Liver (tissue), 9 donors: ENCODE results near the gene ANKRD23. TPM values are rescaled to one million over a fixed set of nuclear protein-coding genes. Genes with fewer than 3 reads are reported as not detected.

Experiments used
- DNase-seq: peaks from one replicate; pipeline ENCODE4 v3.0.0-alpha.2; 2017; ENCODE audit warnings: low spot score
- H3K27ac ChIP-seq, 2 donors: one replicate each; pipeline ENCODE4 v1.7.0; 2013; ENCODE audit warnings: inconsistent platforms in 2 of 2, low read length in 2 of 2, control low read depth in 1 of 2, low read depth in 1 of 2, mild to moderate bottlenecking in 1 of 2
- H3K27me3 ChIP-seq, 4 donors: one replicate each; pipeline versions ENCODE4 v1.6.1 to v1.7.0; 2013; ENCODE audit warnings: low read length in 3 of 4, inconsistent platforms in 1 of 4, mild to moderate bottlenecking in 1 of 4, moderate library complexity in 1 of 4; ENCODE audit not compliant: control insufficient read depth in 4 of 4, insufficient read depth in 4 of 4
- H3K36me3 ChIP-seq, 4 donors: one replicate each; pipeline versions ENCODE4 v1.6.1 to v1.7.0; 2013; ENCODE audit warnings: low read length in 3 of 4, mild to moderate bottlenecking in 3 of 4, low read depth in 1 of 4, moderate library complexity in 1 of 4; ENCODE audit not compliant: control insufficient read depth in 4 of 4, insufficient read depth in 3 of 4
- H3K4me1 ChIP-seq, 4 donors: one replicate each; pipeline versions ENCODE4 v1.6.1 to v1.7.0; 2013; ENCODE audit warnings: low read length in 3 of 4, mild to moderate bottlenecking in 3 of 4, moderate library complexity in 1 of 4; ENCODE audit not compliant: control insufficient read depth in 4 of 4, insufficient read depth in 4 of 4
- H3K4me3 ChIP-seq, 3 donors: one replicate each; pipeline versions ENCODE4 v1.6.1 to v1.7.0; 2013; ENCODE audit warnings: low read length in 3 of 3, control low read depth in 1 of 3, low read depth in 1 of 3, mild to moderate bottlenecking in 1 of 3
- H3K9ac ChIP-seq, 2 donors: one replicate each; pipeline ENCODE4 v1.7.0; 2013; ENCODE audit warnings: low read length in 2 of 2, mild to moderate bottlenecking in 2 of 2, moderate library complexity in 2 of 2, control low read depth in 1 of 2, low read depth in 1 of 2
- H3K9me3 ChIP-seq, 4 donors: one replicate each; pipeline versions ENCODE4 v1.6.1 to v1.7.0; 2013; ENCODE audit warnings: low read length in 3 of 4; ENCODE audit not compliant: control insufficient read depth in 4 of 4
- EGR1 ChIP-seq, 2 donors: IDR thresholded peaks; 2 replicates each; pipeline ENCODE4 v1.6.1; 2016 to 2018; ENCODE audit warnings: antibody characterized with exemption in 2 of 2, low read depth in 2 of 2
- FOXA1 ChIP-seq: IDR thresholded peaks from 2 replicates; pipeline ENCODE4 v1.6.1; 2016; ENCODE audit warnings: antibody characterized with exemption
- FOXA2 ChIP-seq: IDR thresholded peaks from 2 replicates; pipeline ENCODE4 v1.6.1; 2016; ENCODE audit warnings: antibody characterized with exemption
- GABPA ChIP-seq, 2 donors: IDR thresholded peaks in 1 of 2; conservative IDR thresholded peaks in 1 of 2; 2 replicates each; pipeline ENCODE4 v1.6.1; 2016; ENCODE audit warnings: antibody characterized with exemption in 2 of 2, mild to moderate bottlenecking in 1 of 2, moderate library complexity in 1 of 2
- HNF4A ChIP-seq, 2 donors: conservative IDR thresholded peaks; 2 replicates each; pipeline ENCODE4 v1.6.1; 2016; ENCODE audit warnings: antibody characterized with exemption in 2 of 2, mild to moderate bottlenecking in 2 of 2
- JUND ChIP-seq, 2 donors: IDR thresholded peaks; 2 replicates each; pipeline ENCODE4 v1.6.1; 2016; ENCODE audit warnings: antibody characterized with exemption in 2 of 2
- NR2F2 ChIP-seq: IDR thresholded peaks from 2 replicates; pipeline ENCODE4 v1.6.1; 2016; ENCODE audit warnings: antibody characterized with exemption
- RAD21 ChIP-seq, 2 donors: IDR thresholded peaks; 2 replicates each; pipeline ENCODE4 v1.6.1; 2016; ENCODE audit warnings: antibody characterized with exemption in 2 of 2, mild to moderate bottlenecking in 2 of 2
- RXRA ChIP-seq, 2 donors: IDR thresholded peaks; 2 replicates each; pipeline ENCODE4 v1.6.1; 2017 to 2018; ENCODE audit warnings: antibody characterized with exemption in 2 of 2, mild to moderate bottlenecking in 1 of 2
- SP1 ChIP-seq: IDR thresholded peaks from 2 replicates; pipeline ENCODE4 v1.6.1; 2018; ENCODE audit warnings: antibody characterized with exemption, mild to moderate bottlenecking
- TAF1 ChIP-seq: conservative IDR thresholded peaks from 2 replicates; pipeline ENCODE4 v1.6.1; 2016; ENCODE audit warnings: antibody characterized with exemption, mild to moderate bottlenecking
- YY1 ChIP-seq: IDR thresholded peaks from 2 replicates; pipeline ENCODE4 v1.6.1; 2016; ENCODE audit warnings: antibody characterized with exemption, mild to moderate bottlenecking
- WGBS: extraction: QIAGEN DNeasy Blood & Tissue Kit; methylation state at CpG from one replicate; pipeline ENCODE4 v1.1.7; 2013; 5-methylcytosine and 5-hydroxymethylcytosine counted together
- polyA plus RNA-seq, 2 donors: library from polyadenylated mRNA; stranded (reverse) in 1 of 2; unstranded in 1 of 2; fragments of 200-250 nt in 1 of 2; fragments of >200 nt in 1 of 2; fragmentation: Nextera tagmentation in 1 of 2; extraction: Ambion mirVana in 1 of 2; gene quantifications; one replicate each; pipeline versions ENCODE4 v1.2.1 to v1.2.3, GENCODE V29; 2013 to 2015
- total RNA-seq, 2 donors: library from RNA; depleted of rRNA; stranded (reverse); fragments of >200 nt; gene quantifications; one replicate each; pipeline ENCODE4 v1.2.3, GENCODE V29; 2014
- TF ChIP-seq, protein P1 (sequence below): IDR thresholded peaks from 2 replicates; pipeline ENCODE4 v1.6.1; 2016; ENCODE audit warnings: antibody characterized with exemption
- TF ChIP-seq, protein P2 (sequence below): IDR thresholded peaks from 2 replicates; pipeline ENCODE4 v1.6.1; 2016; ENCODE audit warnings: antibody characterized with exemption
- TF ChIP-seq, protein P3 (sequence below): fragments of 150-350 bp; IDR thresholded peaks from 2 replicates; pipeline ENCODE4 v1.5.1; 2017; ENCODE audit warnings: improper control_type of control experiment, low read depth, low read length; ENCODE audit not compliant: missing input control
- TF ChIP-seq, protein P4 (sequence below): IDR thresholded peaks from 2 replicates; pipeline ENCODE4 v1.6.1; 2016; ENCODE audit warnings: antibody characterized with exemption, mild to moderate bottlenecking
- donor health status: healthy.
- donor health status: healthy.
- donor health status: healthy.
- donor health status: healthy.
- donor health status: healthy.

The ANKRD23 gene
- total and polyA plus RNA-seq, 4 donors = 0.82 to 4.2 (median 1.9) TPM

DNA sequence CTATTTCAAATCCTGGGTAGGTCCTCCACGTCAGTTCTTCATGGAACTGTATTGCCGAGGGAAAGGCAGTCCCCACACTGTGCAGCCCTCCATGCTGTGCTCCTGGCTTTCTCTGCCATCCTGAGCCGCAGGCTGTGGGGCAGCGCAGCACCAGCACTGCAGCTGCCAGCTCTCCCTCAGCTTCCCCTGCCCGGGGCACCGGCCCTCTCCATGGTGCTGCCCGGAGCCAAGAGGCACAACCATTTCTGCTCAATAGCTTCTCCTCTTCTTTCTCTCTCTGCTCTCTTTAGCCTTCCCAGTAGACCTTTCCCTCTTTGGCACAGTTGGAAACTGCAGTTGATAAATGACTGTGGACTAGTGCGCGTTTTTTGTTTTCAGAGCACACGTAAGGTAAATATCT is 12.1 kb downstream of the ANKRD23 start (continued):
- TF ChIP-seq, protein P1, sequence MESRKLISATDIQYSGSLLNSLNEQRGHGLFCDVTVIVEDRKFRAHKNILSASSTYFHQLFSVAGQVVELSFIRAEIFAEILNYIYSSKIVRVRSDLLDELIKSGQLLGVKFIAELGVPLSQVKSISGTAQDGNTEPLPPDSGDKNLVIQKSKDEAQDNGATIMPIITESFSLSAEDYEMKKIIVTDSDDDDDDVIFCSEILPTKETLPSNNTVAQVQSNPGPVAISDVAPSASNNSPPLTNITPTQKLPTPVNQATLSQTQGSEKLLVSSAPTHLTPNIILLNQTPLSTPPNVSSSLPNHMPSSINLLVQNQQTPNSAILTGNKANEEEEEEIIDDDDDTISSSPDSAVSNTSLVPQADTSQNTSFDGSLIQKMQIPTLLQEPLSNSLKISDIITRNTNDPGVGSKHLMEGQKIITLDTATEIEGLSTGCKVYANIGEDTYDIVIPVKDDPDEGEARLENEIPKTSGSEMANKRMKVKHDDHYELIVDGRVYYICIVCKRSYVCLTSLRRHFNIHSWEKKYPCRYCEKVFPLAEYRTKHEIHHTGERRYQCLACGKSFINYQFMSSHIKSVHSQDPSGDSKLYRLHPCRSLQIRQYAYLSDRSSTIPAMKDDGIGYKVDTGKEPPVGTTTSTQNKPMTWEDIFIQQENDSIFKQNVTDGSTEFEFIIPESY = no peak
- TF ChIP-seq, protein P2, sequence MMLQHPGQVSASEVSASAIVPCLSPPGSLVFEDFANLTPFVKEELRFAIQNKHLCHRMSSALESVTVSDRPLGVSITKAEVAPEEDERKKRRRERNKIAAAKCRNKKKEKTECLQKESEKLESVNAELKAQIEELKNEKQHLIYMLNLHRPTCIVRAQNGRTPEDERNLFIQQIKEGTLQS = no peak
- peak; percentile 20 to 27 for TF ChIP-seq RXRA (IDR thresholded peaks at IDR 0.05)
- TF ChIP-seq, protein P3, sequence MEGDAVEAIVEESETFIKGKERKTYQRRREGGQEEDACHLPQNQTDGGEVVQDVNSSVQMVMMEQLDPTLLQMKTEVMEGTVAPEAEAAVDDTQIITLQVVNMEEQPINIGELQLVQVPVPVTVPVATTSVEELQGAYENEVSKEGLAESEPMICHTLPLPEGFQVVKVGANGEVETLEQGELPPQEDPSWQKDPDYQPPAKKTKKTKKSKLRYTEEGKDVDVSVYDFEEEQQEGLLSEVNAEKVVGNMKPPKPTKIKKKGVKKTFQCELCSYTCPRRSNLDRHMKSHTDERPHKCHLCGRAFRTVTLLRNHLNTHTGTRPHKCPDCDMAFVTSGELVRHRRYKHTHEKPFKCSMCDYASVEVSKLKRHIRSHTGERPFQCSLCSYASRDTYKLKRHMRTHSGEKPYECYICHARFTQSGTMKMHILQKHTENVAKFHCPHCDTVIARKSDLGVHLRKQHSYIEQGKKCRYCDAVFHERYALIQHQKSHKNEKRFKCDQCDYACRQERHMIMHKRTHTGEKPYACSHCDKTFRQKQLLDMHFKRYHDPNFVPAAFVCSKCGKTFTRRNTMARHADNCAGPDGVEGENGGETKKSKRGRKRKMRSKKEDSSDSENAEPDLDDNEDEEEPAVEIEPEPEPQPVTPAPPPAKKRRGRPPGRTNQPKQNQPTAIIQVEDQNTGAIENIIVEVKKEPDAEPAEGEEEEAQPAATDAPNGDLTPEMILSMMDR = no peak

DNA sequence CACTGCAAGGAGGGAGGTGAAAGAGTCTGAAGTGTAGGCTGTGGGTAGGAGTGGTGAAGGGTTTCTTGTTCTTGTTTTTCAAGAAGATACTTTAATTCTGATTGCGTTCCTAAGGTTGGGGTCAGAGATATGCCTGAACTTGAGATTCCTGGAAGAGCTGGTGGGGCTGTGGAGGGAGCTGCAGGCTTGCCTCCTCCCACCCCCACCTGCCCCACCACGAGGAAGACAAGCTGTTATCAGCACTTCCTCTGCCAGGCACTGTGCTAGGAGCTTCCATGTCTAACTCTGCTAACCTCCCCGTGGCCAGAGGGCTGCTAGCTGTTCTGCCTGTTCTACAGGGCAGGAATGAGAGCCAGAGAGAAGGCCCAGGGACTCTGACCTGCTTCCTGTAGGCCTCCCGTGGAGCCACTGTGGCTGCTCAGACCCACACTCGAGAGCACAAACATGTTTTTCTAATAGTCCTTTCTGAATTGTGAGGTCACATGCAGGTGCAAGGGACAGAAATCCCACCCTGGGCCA is 13.7 kb downstream of the ANKRD23 start:
- Histone ChIP-seq H3K27ac (no peak overlapping the region), H3K4me1 (peaks cover 15 to 43% (median 41%) of the 10 kb centered on the region in 4 donors), H3K27me3 (no peaks in the 10 kb centered on the region), H3K4me3 (no peak overlapping the region), H3K9ac (no peak overlapping the region), H3K9me3 (no peaks in the 10 kb centered on the region), H3K36me3 (peaks cover 13 to 47% (median 27%) of the 10 kb centered on the region in 4 donors)
- WGBS = 41% methylated on average over 5 of the region's 5 CpGs
- TF ChIP-seq, protein P4, sequence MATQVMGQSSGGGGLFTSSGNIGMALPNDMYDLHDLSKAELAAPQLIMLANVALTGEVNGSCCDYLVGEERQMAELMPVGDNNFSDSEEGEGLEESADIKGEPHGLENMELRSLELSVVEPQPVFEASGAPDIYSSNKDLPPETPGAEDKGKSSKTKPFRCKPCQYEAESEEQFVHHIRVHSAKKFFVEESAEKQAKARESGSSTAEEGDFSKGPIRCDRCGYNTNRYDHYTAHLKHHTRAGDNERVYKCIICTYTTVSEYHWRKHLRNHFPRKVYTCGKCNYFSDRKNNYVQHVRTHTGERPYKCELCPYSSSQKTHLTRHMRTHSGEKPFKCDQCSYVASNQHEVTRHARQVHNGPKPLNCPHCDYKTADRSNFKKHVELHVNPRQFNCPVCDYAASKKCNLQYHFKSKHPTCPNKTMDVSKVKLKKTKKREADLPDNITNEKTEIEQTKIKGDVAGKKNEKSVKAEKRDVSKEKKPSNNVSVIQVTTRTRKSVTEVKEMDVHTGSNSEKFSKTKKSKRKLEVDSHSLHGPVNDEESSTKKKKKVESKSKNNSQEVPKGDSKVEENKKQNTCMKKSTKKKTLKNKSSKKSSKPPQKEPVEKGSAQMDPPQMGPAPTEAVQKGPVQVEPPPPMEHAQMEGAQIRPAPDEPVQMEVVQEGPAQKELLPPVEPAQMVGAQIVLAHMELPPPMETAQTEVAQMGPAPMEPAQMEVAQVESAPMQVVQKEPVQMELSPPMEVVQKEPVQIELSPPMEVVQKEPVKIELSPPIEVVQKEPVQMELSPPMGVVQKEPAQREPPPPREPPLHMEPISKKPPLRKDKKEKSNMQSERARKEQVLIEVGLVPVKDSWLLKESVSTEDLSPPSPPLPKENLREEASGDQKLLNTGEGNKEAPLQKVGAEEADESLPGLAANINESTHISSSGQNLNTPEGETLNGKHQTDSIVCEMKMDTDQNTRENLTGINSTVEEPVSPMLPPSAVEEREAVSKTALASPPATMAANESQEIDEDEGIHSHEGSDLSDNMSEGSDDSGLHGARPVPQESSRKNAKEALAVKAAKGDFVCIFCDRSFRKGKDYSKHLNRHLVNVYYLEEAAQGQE = no peak
- TF ChIP-seq JUND (IDR thresholded peaks at IDR 0.05) (no peak), TAF1 (no peak), FOXA2 (no peak), HNF4A (conservative IDR thresholded peaks at IDR 0.05) (no peak), GABPA (IDR thresholded peaks at IDR 0.05 in 1 of 2, conservative IDR thresholded peaks at IDR 0.05 in 1 of 2) (no peak), NR2F2 (no peak), EGR1 (IDR thresholded peaks at IDR 0.05; ENCODE audit: low read depth in 2 of 2) (no peak), YY1 (no peak), RAD21 (IDR thresholded peaks at IDR 0.05) (no peak), SP1 (no peak), FOXA1 (no peak)
- TF ChIP-seq, protein P3 = no peak
- TF ChIP-seq, protein P2 = no peak
- TF ChIP-seq, protein P1 = no peak
- no peak for DNase-seq
